ENCODE results near the gene ADCYAP1R1. TPM values are rescaled to one million over a fixed set of nuclear protein-coding genes. Genes with fewer than 3 reads are reported as not detected.

ADCYAP1R1 gene
- total RNA-seq, 1 experiment from 2014 or later, result not detected

GRCh38 chr7:31061185-31061584 is 9.1 kb downstream of the ADCYAP1R1 start:
- in situ Hi-C loops (cut with HindIII; ENCODE audit: low pct_unique_long_range_greater_than_20kb, low sequenced_read_pairs), result no loop called here
- DNase-seq (ENCODE audit: low read depth), result no peak

GRCh38 chr7:31062746-31063435 is 10.8 kb downstream of the ADCYAP1R1 start:
- no peak for DNase-seq (ENCODE audit: low read depth)
- in situ Hi-C loops (cut with HindIII; ENCODE audit: low pct_unique_long_range_greater_than_20kb, low sequenced_read_pairs), result no loop called here

DNA sequence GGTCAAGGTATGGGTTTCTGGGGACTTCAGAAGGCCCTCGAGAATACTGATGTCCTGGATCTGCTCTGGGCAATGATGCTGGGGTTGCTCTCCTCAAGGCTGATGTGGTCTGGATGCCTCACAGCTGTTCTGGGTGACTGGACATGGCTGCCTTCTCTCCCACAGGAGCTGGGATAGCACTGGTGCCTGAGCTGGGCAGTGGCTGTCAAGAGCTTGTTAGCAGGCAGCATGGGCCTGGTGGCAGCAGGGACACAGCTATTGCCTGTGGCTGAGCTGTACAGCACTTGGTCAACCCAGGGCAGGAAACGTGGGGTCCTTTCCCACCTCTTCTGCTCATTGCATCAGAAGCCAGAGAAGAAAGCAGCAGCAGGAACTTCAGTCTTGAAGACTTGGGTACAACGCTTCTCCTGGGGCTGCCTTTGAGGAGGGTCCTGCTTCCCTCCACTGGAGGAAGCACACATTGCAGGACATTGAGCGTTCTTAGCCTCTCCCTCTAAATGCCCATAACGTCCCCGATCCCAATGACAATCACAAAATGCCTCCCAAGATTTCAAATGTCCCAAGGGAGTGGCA is 13.0 kb downstream of the ADCYAP1R1 start:
- DNase-seq (ENCODE audit: low read depth), result no peak
- in situ Hi-C loops (cut with HindIII; ENCODE audit: low pct_unique_long_range_greater_than_20kb, low sequenced_read_pairs), result no loop called here

DNA sequence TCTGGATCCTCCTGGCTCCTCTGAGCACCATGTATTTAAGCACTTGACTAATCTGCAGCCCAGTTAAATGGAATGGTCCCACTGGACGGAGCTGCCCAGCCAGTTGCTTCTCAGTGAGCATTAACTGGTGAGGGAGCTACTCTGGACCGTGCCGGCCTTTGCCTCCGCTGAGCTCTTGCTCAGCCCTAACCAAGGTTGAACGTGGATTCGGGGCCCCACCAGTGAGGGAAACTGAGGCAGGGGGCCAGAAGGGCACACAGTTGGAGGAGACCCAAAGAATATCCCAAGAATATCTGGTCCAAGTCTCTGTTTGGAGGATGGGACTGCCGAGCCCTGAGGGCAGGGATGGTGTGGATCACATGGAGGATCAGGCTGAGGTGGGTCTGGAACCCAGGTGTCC is 13.7 kb downstream of the ADCYAP1R1 start:
- in situ Hi-C loops (cut with HindIII; ENCODE audit: low pct_unique_long_range_greater_than_20kb, low sequenced_read_pairs), result no loop called here

GRCh38 chr7:31066516-31067130 is 14.5 kb downstream of the ADCYAP1R1 start:
- no peak for DNase-seq (ENCODE audit: low read depth)
- in situ Hi-C loops (cut with HindIII; ENCODE audit: low pct_unique_long_range_greater_than_20kb, low sequenced_read_pairs), result no loop called here

More for the DNA sequence above, 13.7 kb downstream of the ADCYAP1R1 start:
- no peak for DNase-seq (ENCODE audit: low read depth)

DNA sequence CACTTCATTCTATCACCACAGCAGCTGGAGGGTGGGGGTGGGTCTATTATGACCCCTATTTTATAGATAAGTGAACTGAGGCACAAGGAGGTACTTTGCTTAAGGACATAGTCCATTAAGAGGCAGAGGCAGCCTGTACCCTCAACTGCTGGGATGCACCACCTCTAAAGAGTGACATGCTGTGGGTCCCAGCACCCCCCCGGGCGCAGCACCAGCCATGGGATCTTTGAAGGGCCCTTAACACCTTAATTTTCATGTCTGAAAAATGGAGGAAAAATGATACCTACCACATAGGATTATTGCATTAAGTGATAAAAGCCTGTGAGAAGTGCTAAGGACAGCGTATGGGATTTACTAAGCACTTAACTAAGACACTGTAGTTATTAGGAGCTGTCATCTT is 15.4 kb downstream of the ADCYAP1R1 start:
- in situ Hi-C loops (cut with HindIII; ENCODE audit: low pct_unique_long_range_greater_than_20kb, low sequenced_read_pairs), result no loop called here
- DNase-seq (ENCODE audit: low read depth), result no peak

DNA sequence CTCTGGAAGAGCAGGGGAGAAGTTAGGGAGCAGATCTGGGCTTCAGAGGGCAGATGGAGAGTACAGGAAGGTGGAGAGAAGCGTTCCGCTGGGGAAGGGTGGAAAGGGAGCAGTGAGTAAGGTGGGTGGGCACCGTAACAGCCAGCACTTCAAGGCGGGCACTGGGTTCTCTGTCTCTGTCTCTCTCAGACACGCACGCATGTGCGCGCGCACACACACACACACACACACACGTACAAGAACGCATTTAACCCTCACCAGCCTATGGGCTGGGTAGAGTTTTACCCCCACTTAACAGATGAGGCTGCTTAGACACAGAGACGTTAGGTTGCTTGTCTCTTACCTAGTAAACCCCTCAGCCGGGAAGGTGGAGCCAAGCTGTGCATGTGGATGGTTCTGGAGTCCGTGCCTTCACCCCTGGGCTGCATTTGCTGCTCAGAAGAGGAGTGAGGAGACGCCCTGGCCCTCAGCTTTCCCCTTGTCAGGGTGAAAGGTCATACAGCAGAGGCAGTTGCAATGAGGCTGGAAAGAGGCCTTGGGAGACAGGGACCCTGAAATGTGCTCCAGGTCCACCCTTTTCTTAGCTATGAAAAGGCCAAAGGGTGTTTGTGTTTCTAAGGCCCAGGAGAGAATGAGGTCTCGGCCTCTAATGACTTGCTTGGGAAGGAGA is 16.0 kb downstream of the ADCYAP1R1 start:
- DNase-seq (ENCODE audit: low read depth), result no peak
- in situ Hi-C loops (cut with HindIII; ENCODE audit: low pct_unique_long_range_greater_than_20kb, low sequenced_read_pairs), result no loop called here

DNA sequence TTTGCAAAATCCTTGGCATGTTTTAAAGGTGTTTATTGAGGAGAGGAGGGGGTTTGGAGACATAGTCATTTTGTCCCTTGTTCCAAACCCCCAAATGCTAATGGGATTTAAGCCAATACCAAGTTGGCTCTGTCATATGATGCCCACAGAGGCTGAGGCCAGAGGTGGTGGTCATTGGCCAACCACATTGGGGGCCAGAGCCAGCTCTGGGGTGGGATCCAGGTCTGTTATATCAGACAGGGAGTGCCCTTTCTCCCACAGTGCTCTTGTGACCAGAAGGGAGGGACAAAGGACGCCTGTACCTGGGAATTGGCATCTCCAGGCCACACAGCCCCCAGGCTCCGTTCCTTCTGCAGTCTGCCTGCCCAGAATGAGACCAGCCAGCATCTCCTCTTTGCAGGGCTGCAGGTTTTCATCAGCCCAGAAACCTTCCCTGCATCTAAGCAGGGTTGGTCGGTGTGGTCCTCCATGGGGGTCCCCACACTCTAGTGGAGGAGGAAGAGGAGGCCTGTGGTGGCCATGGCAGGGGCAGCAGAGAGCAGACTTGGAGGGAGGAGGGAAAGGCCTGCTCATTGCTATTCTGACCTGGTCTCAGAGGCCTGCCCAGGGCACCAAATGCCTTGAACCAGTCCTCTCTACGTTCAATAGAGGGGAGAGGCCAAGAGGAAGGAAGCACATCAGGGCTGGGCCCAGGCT is 17.9 kb downstream of the ADCYAP1R1 start:
- in situ Hi-C loops (cut with HindIII; ENCODE audit: low pct_unique_long_range_greater_than_20kb, low sequenced_read_pairs), result no loop called here

GRCh38 chr7:31070991-31071644 is 19.0 kb downstream of the ADCYAP1R1 start:
- in situ Hi-C loops (cut with HindIII; ENCODE audit: low pct_unique_long_range_greater_than_20kb, low sequenced_read_pairs), result no loop called here
- no peak for DNase-seq (ENCODE audit: low read depth)

More for the DNA sequence above, 17.9 kb downstream of the ADCYAP1R1 start:
- DNase-seq (ENCODE audit: low read depth), result no peak

- in situ Hi-C loops (cut with HindIII; ENCODE audit: low pct_unique_long_range_greater_than_20kb, low sequenced_read_pairs), result no loop called here
- no peak for DNase-seq (ENCODE audit: low read depth)
Observed at GRCh38 chr7:31071645-31072029, 19.5 kb downstream of the ADCYAP1R1 start.

DNA sequence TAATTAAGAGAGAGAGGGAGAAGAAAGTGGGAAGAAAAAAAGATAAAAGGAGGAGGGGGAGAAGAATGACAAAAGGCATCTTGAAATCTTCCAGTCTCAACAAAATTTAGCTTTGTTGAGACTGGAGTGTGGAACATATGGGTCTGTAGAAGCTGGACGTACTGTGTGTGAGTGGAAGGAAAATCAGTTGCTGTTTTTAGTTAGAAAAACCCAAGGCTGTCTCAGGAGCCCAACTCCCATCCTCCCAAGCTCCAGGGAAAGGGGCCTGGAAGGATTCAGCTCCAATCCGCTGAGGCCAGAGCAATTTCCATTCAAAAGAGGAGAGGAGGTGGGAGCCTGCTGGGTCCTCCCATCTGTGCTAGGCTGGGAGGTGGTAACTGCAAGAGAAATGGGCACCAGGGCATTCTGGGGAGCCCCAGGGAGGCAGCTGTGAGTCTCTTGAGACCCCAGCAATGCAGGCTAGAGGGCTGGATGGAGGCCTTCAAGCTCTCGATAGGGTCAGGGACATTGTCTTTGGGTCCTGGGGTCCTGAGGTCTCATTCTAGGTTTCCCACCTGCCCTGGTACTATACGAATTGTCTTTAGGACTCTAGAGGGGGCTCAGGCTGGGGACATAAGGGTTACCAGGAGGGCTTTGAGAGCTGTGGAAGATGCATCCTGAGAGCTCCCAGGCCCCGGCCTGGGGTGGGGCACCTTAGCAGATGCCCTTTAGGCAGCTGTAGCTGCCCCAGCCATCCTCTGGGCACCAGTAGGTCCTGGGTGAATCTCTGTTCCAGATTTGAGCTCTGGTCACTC is 21.4 kb downstream of the ADCYAP1R1 start:
- no peak for DNase-seq (ENCODE audit: low read depth)
- in situ Hi-C loops (cut with HindIII; ENCODE audit: low pct_unique_long_range_greater_than_20kb, low sequenced_read_pairs), result no loop called here

DNA sequence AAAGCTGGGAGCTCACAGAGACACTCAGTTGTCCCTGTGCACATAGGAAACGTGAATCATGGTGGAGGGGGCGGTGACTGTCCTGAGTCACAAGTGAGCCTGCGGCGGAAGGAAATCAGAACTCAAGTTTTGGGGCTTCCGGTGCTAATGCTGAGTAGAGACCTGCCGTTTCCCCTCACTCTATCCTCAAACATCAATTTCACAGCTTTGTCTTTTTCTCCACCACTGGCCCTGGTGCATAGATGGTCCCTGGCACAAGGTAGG is 21.9 kb downstream of the ADCYAP1R1 start:
- in situ Hi-C loops (cut with HindIII; ENCODE audit: low pct_unique_long_range_greater_than_20kb, low sequenced_read_pairs), result no loop called here
- no peak for DNase-seq (ENCODE audit: low read depth)

DNA sequence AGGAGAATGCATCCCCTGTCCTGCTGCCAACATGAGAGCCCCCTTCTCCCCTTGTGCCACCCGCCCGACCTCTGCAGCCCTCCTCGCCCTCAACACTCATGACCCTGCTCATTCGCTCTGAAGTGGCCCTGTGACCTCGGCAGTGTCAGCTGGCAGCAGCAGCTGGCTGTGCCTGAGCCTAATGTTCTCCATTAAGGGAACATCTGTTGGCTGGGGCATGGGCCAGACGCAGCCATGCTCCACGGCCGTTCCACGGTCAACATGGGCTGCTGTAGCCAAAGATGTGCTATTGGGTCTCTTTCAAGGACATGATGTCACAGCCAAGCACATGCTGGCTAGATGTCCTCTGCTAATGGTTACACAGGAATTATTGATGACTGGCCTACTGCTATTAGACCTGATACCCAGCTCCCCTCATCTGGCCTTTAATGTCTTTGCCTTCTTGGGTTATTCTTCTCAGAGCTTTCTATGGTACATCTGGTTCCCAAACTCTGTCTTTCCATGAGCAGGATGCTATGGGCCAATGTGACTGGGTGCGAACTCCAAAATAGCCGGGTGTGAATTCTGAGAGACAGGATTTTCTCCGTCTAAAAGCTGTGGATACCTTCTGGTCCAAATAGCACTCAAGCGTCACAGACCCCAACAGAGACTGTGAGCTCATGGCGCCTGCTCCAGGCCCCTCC is 22.4 kb downstream of the ADCYAP1R1 start:
- DNase-seq (ENCODE audit: low read depth), result no peak
- in situ Hi-C loops (cut with HindIII; ENCODE audit: low pct_unique_long_range_greater_than_20kb, low sequenced_read_pairs), result no loop called here

- DNase-seq (ENCODE audit: low read depth), result no peak
- in situ Hi-C loops (cut with HindIII; ENCODE audit: low pct_unique_long_range_greater_than_20kb, low sequenced_read_pairs), result no loop called here
Observed at GRCh38 chr7:31075086-31075405, 22.9 kb downstream of the ADCYAP1R1 start.

DNA sequence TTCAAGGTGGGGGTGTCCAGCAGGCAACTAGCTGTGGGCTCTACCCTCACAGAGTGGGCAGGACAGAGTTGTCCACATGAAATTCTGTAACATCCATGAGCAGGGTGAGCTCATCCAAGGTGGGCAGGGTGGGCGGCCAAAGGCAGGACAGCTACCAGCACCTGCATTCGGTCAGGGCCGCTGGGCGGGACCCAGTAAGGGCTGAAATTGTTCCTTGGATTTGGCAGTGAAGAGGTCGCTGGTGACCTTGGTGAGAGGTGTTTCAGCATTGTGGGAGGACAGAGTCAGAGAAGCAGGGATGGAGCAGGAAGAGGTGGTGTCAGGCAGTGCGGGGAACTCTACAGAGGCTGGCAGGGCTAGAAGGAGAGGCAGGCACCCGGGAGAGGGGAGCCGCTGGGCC is 23.9 kb downstream of the ADCYAP1R1 start:
- in situ Hi-C loops (cut with HindIII; ENCODE audit: low pct_unique_long_range_greater_than_20kb, low sequenced_read_pairs), result no loop called here
- DNase-seq (ENCODE audit: low read depth), result no peak

DNA sequence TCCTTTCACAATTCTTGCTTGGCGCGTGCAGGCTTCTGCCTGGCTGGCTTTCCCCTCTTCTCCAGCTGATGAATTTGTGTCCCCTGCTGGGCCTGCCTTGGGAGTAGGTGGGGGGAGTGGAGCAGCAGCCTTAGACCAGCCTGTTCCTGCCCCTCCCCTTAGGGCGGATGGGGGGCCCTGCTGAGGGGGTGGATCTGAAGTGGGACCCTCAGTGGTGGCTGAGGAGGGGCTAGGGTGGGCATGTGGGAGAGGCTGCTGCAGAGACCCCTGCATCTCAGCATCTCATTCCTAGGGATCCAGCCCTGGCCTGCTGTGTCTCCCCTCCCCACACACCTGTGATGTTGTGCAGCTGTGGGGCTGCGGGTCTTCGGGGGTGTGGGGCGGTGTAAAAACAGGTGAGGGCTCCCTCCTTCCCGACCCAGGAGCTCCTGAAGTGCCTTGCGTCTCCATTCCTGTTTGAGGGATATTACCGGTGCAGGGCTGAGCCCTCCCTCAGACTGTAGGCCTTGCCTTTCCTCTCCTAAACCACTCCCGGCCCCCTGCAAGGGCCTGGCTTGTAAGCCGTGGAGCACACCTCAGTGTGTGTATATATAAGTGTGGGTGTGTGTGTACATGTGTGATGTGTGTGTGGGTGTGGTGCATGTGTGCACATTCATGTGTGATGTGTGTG is 24.7 kb downstream of the ADCYAP1R1 start:
- in situ Hi-C loops (cut with HindIII; ENCODE audit: low pct_unique_long_range_greater_than_20kb, low sequenced_read_pairs), result no loop called here
- no peak for DNase-seq (ENCODE audit: low read depth)

Data from Caki2 (cell line).